Measurements from ENCODE around the gene NIPAL3.

- TF ChIP-seq POLR2AphosphoS5 (IDR thresholded peaks at IDR 0.05; ENCODE audit: low read depth, low read length) (no peak), CEBPB (IDR thresholded peaks at IDR 0.05; ENCODE audit: low read depth) (no peak), CTCF (IDR thresholded peaks at IDR 0.05 in 2 of 3, conservative IDR thresholded peaks at IDR 0.05 in 1 of 3; ENCODE audit: borderline replicate concordance in 1 of 3, insufficient read depth in 1 of 3, low read depth in 2 of 3, low read length in 2 of 3) (no peak), POLR2A (IDR thresholded peaks at IDR 0.05; ENCODE audit: borderline replicate concordance, extremely low read depth, insufficient read depth, insufficient read length) (no peak), EZH2 (IDR thresholded peaks at IDR 0.05) (no peak), EZH2phosphoT487 (IDR thresholded peaks at IDR 0.05; ENCODE audit: borderline replicate concordance) (no peak), MAX (IDR thresholded peaks at IDR 0.05) (no peak), SRF (IDR thresholded peaks at IDR 0.05; ENCODE audit: low read depth) (no peak), ATF3 (IDR thresholded peaks at IDR 0.05) (no peak), YY1 (IDR thresholded peaks at IDR 0.05; ENCODE audit: extremely low read depth, insufficient replicate concordance, low read depth, low read length) (no peak)
Measured at GRCh38 chr1:24416666-24417391, 1.2 kb downstream of the NIPAL3 start.

All from HCT116 (cell line).